NCI-H446 (cell line): ENCODE results near the gene GID8.
"Not testable (repeated sequence)": the region's sequence is repeated elsewhere in the genome, so short reads cannot be mapped to it uniquely, and the experiment has no call there.

Experiments
- DNase-seq, 2 experiments: peaks; one replicate each; lab custom pipeline; 2025; lab: John Stamatoyannopoulos, UW

The GID8 gene

GRCh38 chr20:62958388-62959100, 20.6 kb downstream of the GID8 start:
- no peak for DNase-seq

- DNase-seq = no peak
These were observed 21.4 kb downstream of the GID8 start for GRCh38 chr20:62959101-62959971.

GRCh38 chr20:62959998-62960436, 22.1 kb downstream of the GID8 start:
- DNase-seq = no peak

GRCh38 chr20:62960446-62961309, 22.7 kb downstream of the GID8 start:
- DNase-seq = not testable (repeated sequence)

- DNase-seq = no peak
These were observed 23.4 kb downstream of the GID8 start for GRCh38 chr20:62961310-62961783.

- DNase-seq = no peak
These were observed 23.9 kb downstream of the GID8 start for GRCh38 chr20:62961799-62962198.

- no peak for DNase-seq
These were observed 24.4 kb downstream of the GID8 start for GRCh38 chr20:62962221-62962879.

- DNase-seq = no peak
These were observed 25.1 kb downstream of the GID8 start for GRCh38 chr20:62962891-62963613.

- DNase-seq = no peak
These were observed 25.9 kb downstream of the GID8 start for GRCh38 chr20:62963614-62964397.

- DNase-seq = no peak
These were observed 26.8 kb downstream of the GID8 start for GRCh38 chr20:62964700-62965099.

- DNase-seq = no peak
These were observed 27.4 kb downstream of the GID8 start for GRCh38 chr20:62965363-62965771.

- DNase-seq = no peak
These were observed 28.5 kb downstream of the GID8 start for GRCh38 chr20:62966212-62967148.

GRCh38 chr20:62967149-62967501, 29.2 kb downstream of the GID8 start:
- no peak for DNase-seq

- no peak for DNase-seq
These were observed 29.8 kb downstream of the GID8 start for GRCh38 chr20:62967628-62968351.

GRCh38 chr20:62968378-62969178, 30.6 kb downstream of the GID8 start:
- DNase-seq = no peak

GRCh38 chr20:62969179-62969760, 31.3 kb downstream of the GID8 start:
- DNase-seq = no peak

- no peak for DNase-seq
These were observed 32.0 kb downstream of the GID8 start for GRCh38 chr20:62969939-62970306.
